Stimulated activated effector memory CD8-positive, alpha-beta T cell treated with anti-CD3 and anti-CD28 coated beads, Interleukin-12 subunit alpha, Interleukin-12 subunit beta, amount 100 ng/mL, for 72 hours (primary cell): Measurements from ENCODE around the gene SLC9B1.
"Not testable (repeated sequence)": the region's sequence is repeated elsewhere in the genome, so short reads cannot be mapped to it uniquely, and the experiment has no call there.

Experiments used
- ATAC-seq: fragments of 150-1000 bp; cut with Tn5 transposase; 2 replicates; pipeline ENCODE4 v1.10.0; 2021
- DNase-seq, 2 donors: peaks; one replicate each; pipeline ENCODE4 v3.0.0; 2021 to 2022; ENCODE audit warnings: low spot score in 2 of 2
- H3K27ac Mint-ChIP-seq: one replicate; pipeline ENCODE4 v1.8.0; 2022; ENCODE audit warnings: mild to moderate bottlenecking, mixed read lengths
- H3K36me3 Mint-ChIP-seq: one replicate; pipeline ENCODE4 v1.8.0; 2022; ENCODE audit warnings: mild to moderate bottlenecking, mixed read lengths
- H3K4me1 Mint-ChIP-seq: one replicate; pipeline ENCODE4 v1.8.0; 2022; ENCODE audit warnings: mixed read lengths
- H3K4me3 Mint-ChIP-seq: one replicate; pipeline ENCODE4 v1.8.0; 2022; ENCODE audit warnings: mild to moderate bottlenecking, mixed read lengths
- H3K9me3 Mint-ChIP-seq: one replicate; pipeline ENCODE4 v1.8.0; 2022; ENCODE audit warnings: mixed read lengths

The SLC9B1 gene

DNA sequence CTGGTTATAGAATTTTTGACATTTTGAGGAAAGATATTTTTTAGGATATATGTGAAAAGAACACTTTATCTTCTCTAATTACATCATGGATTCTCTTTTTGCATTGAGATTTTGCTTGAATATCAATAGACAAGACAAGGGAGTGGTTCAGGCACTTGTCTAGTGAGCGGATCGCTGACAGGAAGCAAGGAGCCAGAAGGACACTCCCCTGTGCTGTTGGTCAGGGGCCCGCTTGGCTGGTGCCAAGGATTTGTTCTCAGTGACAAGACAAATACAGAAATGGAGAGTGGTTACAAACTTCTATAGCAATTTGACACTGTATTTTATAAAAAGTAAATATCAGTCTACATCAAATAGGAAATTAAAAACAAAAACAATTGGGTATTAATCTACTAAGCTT is 60.0 kb downstream of the SLC9B1 start:
- Mint-ChIP-seq H3K9me3 (peaks cover 6% of the 10 kb centered on the region), H3K27ac (no peak overlapping the region), H3K4me1 (no peaks in the 10 kb centered on the region), H3K4me3 (no peak overlapping the region), H3K36me3 (no peaks in the 10 kb centered on the region)
- ATAC-seq (no peak), DNase-seq (no peak)

DNA sequence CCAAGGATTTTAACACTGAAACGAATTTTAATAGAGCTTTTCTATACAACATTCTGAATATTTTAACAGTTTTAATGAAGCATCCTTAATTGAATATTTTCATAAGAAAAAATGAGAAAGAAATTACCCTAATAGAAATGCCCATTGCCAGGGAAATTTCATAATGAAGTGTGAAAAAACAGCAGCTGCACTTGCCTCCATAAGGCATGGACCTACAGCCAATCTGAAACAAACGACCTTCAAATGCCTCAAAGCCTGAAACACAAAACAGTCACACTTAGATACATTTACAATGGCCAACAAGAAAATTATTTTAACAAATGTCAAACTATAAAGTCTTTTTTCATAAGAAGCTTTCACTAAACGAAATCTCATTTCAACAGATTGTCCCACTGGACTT is 74.4 kb downstream of the SLC9B1 start:
- ATAC-seq, result no peak
- H3K9me3 Mint-ChIP-seq, result no peaks in the 10 kb centered on the region
- DNase-seq, result no peak
- no peaks in the 10 kb centered on the region for H3K4me1 Mint-ChIP-seq
- H3K27ac Mint-ChIP-seq, result no peak overlapping the region
- H3K4me3 Mint-ChIP-seq, result no peak overlapping the region
- H3K36me3 Mint-ChIP-seq, result no peaks in the 10 kb centered on the region

- not testable (repeated sequence) for DNase-seq, H3K9me3 Mint-ChIP-seq, H3K36me3 Mint-ChIP-seq, ATAC-seq, H3K4me1 Mint-ChIP-seq, H3K4me3 Mint-ChIP-seq, H3K27ac Mint-ChIP-seq
These were observed 81.4 kb downstream of the SLC9B1 start for GRCh38 chr4:102938063-102938462.

GRCh38 chr4:102935716-102936115 is 83.8 kb downstream of the SLC9B1 start:
- no peaks in the 10 kb centered on the region for H3K4me1 Mint-ChIP-seq
- ATAC-seq, result no peak
- H3K9me3 Mint-ChIP-seq, result no peaks in the 10 kb centered on the region
- H3K27ac Mint-ChIP-seq, result no peak overlapping the region
- no peaks in the 10 kb centered on the region for H3K36me3 Mint-ChIP-seq
- no peak overlapping the region for H3K4me3 Mint-ChIP-seq
- no peak for DNase-seq

DNA sequence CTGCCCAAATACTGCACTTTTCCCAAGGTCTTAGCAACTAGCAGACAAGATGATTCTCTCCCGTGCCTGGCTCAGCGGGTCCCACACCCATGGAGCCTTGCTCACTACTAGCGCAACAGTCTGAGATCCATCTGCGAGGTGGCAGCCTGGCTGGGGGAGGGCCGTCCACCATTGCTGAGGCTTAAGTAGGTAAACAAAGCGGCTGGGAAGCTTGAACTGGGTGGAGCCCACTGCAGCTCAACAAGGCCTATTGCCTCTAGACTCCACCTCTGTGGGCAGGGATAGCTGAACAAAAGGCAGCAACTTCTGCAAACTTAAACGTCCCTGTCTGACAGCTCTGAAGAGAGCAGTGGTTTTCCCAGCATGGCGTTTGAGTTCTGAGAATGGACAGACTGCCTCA is 99.8 kb downstream of the SLC9B1 start:
- H3K27ac Mint-ChIP-seq, DNase-seq, ATAC-seq, H3K36me3 Mint-ChIP-seq, H3K4me1 Mint-ChIP-seq, H3K4me3 Mint-ChIP-seq, H3K9me3 Mint-ChIP-seq: not testable (repeated sequence)

DNA sequence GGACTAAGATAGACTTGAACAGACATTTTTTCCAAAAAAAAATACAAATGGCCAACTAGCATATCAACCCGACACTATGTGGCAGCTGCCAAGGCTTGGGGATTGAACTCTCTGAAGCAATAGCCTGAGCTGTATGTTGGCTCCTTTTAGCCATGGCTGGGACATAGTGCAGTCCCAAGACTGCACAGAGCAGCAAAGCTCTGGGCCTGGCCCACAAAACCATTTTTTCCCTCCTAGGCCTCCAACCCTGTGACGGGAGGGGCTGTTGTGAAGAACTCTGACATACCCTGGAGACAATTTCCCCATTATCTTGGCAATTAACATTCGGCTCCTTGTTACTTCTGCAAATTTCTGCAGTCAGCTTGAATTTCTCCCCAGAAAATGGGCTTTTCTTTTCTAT is 100.6 kb downstream of the SLC9B1 start:
- ATAC-seq (no peak), DNase-seq (no peak)
- Mint-ChIP-seq H3K4me1 (no peaks in the 10 kb centered on the region), H3K4me3 (no peak overlapping the region), H3K27ac (no peak overlapping the region), H3K9me3 (peaks cover 13% of the 10 kb centered on the region), H3K36me3 (no peaks in the 10 kb centered on the region)

- ATAC-seq, result no peak
- no peak for DNase-seq
- H3K4me3 Mint-ChIP-seq, result no peak overlapping the region
- H3K4me1 Mint-ChIP-seq, result no peaks in the 10 kb centered on the region
- no peaks in the 10 kb centered on the region for H3K36me3 Mint-ChIP-seq
- no peak overlapping the region for H3K27ac Mint-ChIP-seq
- no peaks in the 10 kb centered on the region for H3K9me3 Mint-ChIP-seq
These were observed 117.7 kb downstream of the SLC9B1 start for GRCh38 chr4:102901804-102902203.

DNA sequence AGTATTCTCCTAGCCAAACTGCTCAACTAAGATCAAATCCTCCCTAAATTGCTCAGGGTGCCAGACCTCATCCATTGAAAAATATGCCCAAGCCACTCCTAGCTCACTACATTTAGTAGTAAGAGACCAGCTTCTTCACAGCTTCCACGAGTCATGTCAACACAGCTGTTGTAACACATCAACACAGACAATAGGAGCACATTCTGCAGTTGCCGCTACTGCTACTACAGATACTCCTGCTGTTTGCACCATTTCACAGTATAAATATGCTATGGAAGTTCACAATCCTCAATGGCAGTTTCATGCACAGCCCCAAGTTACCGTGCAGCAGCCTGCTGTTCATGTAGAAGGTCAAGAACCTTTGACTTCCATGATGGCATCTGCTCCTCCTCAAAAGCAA is 121.9 kb downstream of the SLC9B1 start:
- not testable (repeated sequence) for H3K9me3 Mint-ChIP-seq, H3K36me3 Mint-ChIP-seq, H3K27ac Mint-ChIP-seq, H3K4me1 Mint-ChIP-seq, ATAC-seq, H3K4me3 Mint-ChIP-seq, DNase-seq

DNA sequence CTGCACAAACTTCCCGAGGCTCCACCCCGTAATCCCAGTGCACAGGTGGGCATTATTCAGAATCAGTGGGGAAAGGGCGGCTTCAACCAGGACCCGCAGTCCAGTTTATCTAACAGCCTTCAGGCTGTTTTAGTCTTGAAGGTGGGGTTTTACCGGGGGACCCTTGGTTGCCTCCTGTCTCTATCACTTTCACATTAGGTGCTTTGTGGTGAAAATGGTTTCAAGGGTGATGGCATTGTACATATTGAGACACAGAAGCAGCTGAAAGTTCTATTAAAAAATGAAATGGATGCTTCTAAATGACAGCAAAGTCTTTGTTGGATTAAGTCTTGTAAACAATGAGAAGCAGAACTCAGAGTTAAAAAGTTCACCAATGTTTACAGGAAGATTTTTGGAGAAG is 123.0 kb downstream of the SLC9B1 start:
- not testable (repeated sequence) for H3K27ac Mint-ChIP-seq, H3K4me3 Mint-ChIP-seq, ATAC-seq, H3K4me1 Mint-ChIP-seq, H3K36me3 Mint-ChIP-seq, H3K9me3 Mint-ChIP-seq, DNase-seq

DNA sequence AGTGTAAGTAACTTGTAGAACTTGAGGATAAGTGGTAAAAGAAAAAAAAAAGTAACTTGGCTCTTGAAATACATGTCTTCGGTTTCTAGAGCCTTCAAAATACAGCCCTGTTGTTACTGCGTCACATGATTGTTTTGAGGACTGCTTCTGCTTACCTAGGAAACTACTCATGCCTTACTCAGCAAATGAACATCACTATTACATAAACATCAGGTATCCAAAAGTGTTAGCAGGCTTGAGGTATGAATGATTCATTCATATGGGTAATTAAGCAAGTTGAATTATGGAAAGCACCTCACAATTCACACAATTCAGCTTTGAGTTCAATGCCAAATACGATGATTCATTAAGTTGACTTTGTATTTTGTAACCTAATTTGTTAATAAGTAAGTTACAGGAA is 129.6 kb downstream of the SLC9B1 start:
- not testable (repeated sequence) for H3K9me3 Mint-ChIP-seq, ATAC-seq, H3K27ac Mint-ChIP-seq, H3K4me1 Mint-ChIP-seq, H3K4me3 Mint-ChIP-seq, DNase-seq
- peaks cover 11% of the 10 kb centered on the region for H3K36me3 Mint-ChIP-seq

DNA sequence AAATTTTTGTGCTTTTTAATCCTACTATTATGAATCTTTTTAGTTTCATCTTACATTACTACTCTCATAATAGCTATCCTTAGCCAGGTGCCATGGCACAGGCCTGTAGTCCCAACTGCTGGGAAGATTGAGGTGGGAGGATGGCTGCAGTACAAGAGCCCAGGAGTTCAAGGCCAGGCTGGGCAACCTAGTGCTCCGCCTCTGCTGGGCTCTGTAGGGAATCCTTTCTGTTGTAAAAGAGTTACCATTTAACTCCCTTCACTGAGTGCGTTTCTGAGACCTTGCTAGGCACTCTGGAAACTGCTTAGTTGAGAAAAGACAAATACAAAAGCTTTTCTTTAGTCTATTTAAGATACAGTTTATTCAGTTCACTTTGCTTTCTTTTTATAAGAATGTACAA is 130.9 kb downstream of the SLC9B1 start:
- H3K27ac Mint-ChIP-seq, H3K9me3 Mint-ChIP-seq, H3K4me3 Mint-ChIP-seq, DNase-seq, H3K4me1 Mint-ChIP-seq, ATAC-seq: not testable (repeated sequence)
- H3K36me3 Mint-ChIP-seq, result peaks cover 11% of the 10 kb centered on the region

GRCh38 chr4:102883278-102883677 is 136.2 kb downstream of the SLC9B1 start:
- H3K4me3 Mint-ChIP-seq, result no peak overlapping the region
- H3K36me3 Mint-ChIP-seq, result peaks cover 17% of the 10 kb centered on the region

GRCh38 chr4:102881343-102881742 is 138.2 kb downstream of the SLC9B1 start:
- ATAC-seq, result no peak
- no peak overlapping the region for H3K27ac Mint-ChIP-seq
- no peak for DNase-seq
- no peak overlapping the region for H3K4me3 Mint-ChIP-seq
- H3K36me3 Mint-ChIP-seq, result peaks cover 23% of the 10 kb centered on the region
- H3K9me3 Mint-ChIP-seq, result peaks cover 2% of the 10 kb centered on the region
- peaks cover 14% of the 10 kb centered on the region for H3K4me1 Mint-ChIP-seq

More at GRCh38 chr4:102883278-102883677, 136.2 kb downstream of the SLC9B1 start:
- Mint-ChIP-seq H3K9me3 (peaks cover 2% of the 10 kb centered on the region), H3K4me1 (peaks cover 14% of the 10 kb centered on the region), H3K27ac (no peak overlapping the region)
- no peak for ATAC-seq
- DNase-seq, result no peak

DNA sequence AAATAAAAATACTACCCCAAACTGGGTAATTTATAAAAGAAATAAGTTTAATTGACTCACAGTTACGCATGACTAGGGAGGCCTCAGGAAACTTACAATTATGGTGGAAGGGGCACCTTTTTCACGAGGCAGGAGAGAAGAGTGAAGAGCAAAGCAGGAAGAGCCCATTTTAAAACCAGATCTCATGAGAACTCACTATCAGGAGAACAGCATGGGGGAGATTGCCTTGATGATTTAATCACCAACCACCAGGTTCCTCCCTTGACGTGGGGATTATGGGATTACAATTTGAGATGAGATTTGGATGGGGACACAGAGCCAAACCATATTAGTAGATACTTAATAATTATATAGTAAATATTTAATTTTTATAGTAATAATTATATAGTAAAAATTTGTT is 140.6 kb downstream of the SLC9B1 start:
- ATAC-seq (no peak), DNase-seq (no peak)
- Mint-ChIP-seq H3K9me3 (peaks cover 2% of the 10 kb centered on the region), H3K4me1 (peaks cover 21% of the 10 kb centered on the region), H3K27ac (peak overlapping the region; percentile 40), H3K4me3 (no peak overlapping the region), H3K36me3 (peaks cover 30% of the 10 kb centered on the region)

DNA sequence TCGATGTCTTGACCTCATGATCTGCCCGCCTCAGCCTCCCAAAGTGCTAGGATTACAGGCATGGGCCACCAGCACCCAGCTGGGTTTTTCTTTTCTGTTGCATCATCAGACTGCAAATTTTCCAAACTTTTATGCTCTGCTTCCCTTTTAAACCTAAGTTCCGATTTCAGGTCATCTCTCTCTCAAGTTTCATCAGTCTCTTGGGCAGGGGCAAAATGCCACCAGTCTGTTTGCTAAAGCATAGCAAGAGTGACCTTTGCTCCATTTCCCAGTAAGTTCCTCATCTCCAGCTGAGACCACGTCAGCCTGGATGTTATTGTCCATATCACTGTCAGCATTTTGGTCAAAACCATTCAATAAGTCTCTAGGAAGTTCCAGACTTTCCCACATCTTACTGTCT is 141.2 kb downstream of the SLC9B1 start:
- ATAC-seq, result not testable (repeated sequence)

DNA sequence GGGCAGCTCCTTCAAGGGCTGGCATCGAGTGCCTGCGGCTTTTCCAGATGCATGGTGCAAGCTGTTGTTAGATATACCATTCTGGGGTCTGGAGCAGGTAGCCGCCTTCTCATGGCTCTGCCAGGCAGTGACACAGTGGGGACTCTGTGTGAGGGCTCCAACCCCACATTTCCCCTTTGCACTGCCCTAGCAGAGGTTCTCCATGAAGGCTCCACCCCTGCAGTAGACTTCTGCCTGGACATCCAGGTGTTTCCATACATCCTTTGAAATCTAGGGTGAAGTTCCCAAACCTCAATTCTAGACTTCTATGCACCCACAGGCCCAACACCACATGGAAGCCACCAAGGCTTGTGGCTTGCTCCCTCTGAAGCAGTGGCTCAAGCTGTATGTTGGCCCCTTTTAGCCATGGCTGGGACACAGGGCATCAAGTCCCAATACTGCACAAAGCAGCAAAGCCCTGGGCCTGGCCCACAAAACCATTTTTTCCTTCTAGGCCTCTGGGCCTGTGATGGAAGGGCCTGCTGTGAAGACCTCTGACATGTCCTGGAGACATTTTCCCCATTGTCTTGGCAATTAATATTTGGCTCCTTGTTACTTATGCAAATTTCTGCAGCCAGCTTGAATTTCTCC is 141.9 kb downstream of the SLC9B1 start:
- H3K4me1 Mint-ChIP-seq, result peaks cover 18% of the 10 kb centered on the region
- not testable (repeated sequence) for H3K9me3 Mint-ChIP-seq, H3K4me3 Mint-ChIP-seq, ATAC-seq, DNase-seq, H3K27ac Mint-ChIP-seq
- H3K36me3 Mint-ChIP-seq, result peaks cover 37% of the 10 kb centered on the region

More for the DNA sequence above, 141.2 kb downstream of the SLC9B1 start:
- not testable (repeated sequence) for DNase-seq, H3K9me3 Mint-ChIP-seq, H3K4me3 Mint-ChIP-seq
- peak overlapping the region; percentile 40 for H3K27ac Mint-ChIP-seq
- H3K36me3 Mint-ChIP-seq, result peaks cover 34% of the 10 kb centered on the region
- peaks cover 17% of the 10 kb centered on the region for H3K4me1 Mint-ChIP-seq

DNA sequence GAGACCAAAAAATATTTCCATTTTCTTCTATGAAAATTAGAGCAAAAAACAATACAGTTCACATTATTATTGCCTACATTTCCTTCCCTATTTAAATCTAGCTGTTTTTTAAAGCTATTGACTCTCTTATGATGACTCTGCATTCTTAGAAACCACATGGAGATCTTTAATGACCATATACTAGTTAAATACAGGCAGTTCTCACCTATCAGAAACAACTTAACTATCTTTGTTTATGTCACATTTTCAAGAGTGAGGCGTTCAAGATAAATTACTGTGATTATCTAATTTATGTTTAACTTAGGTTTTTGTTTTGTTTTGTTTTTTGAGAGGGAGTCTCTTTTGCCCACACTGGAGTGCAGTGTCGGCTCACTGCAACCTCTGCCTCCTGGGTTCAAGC is 147.7 kb downstream of the SLC9B1 start:
- Mint-ChIP-seq H3K4me1 (peaks cover 24% of the 10 kb centered on the region), H3K9me3 (no peaks in the 10 kb centered on the region), H3K27ac (no peak overlapping the region), H3K36me3 (peaks cover 38% of the 10 kb centered on the region), H3K4me3 (no peak overlapping the region)
- DNase-seq, result no peak
- no peak for ATAC-seq
